MM.1S (cell line): ENCODE data around the gene DNAJC28.

ENCODE experiments used
- EZH2 ChIP-seq: fragments of 300-600 bp; sonication (generic); optimal IDR thresholded peaks from 2 replicates; pipeline ENCODE3; 2017; ENCODE audit warnings: low read depth, mild to moderate bottlenecking, antibody characterized with exemption, low read length, mixed read lengths
- TF ChIP-seq, protein P1 (sequence below): fragments of 300-600 bp; sonication (generic); IDR thresholded peaks from 2 replicates; pipeline ENCODE4 v1.5.1; 2016; ENCODE audit warnings: antibody characterized with exemption, low read length, mixed read lengths

- TF ChIP-seq, protein P1, sequence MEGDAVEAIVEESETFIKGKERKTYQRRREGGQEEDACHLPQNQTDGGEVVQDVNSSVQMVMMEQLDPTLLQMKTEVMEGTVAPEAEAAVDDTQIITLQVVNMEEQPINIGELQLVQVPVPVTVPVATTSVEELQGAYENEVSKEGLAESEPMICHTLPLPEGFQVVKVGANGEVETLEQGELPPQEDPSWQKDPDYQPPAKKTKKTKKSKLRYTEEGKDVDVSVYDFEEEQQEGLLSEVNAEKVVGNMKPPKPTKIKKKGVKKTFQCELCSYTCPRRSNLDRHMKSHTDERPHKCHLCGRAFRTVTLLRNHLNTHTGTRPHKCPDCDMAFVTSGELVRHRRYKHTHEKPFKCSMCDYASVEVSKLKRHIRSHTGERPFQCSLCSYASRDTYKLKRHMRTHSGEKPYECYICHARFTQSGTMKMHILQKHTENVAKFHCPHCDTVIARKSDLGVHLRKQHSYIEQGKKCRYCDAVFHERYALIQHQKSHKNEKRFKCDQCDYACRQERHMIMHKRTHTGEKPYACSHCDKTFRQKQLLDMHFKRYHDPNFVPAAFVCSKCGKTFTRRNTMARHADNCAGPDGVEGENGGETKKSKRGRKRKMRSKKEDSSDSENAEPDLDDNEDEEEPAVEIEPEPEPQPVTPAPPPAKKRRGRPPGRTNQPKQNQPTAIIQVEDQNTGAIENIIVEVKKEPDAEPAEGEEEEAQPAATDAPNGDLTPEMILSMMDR = no peak
- TF ChIP-seq EZH2 = no peak
Measured at GRCh38 chr21:33495743-33496142, 4.2 kb upstream of the DNAJC28 start.
